HEK293 (cell line): ENCODE data around the gene NFIC.
A peak's percentile ranks its signal among the peaks of the same experiment; 100 is the strongest.

Source experiments
- CTCF ChIA-PET: fragments of 350-600 bp; formaldehyde crosslinking; extraction: SDS; loops from one replicate; lab custom pipeline; 2021; ENCODE audit warnings: antibody characterized with exemption; lab: Yijun Ruan, JAX
- POLR2A ChIA-PET: fragments of 300-600 bp; formaldehyde crosslinking; extraction: SDS; loops from one replicate; lab custom pipeline; 2020; ENCODE audit warnings: antibody characterized with exemption, inconsistent platforms; lab: Yijun Ruan, JAX
- H3K27ac ChIP-seq: fragments of 200-500 bp; sonication (Bioruptor generic); 2 replicates; pipeline ENCODE4 v1.5.1; 2014; ENCODE audit warnings: low read depth, low read length, control low read depth, inconsistent platforms; ENCODE audit errors: extremely low read depth
- H3K36me3 ChIP-seq, 2 experiments: fragments of 200-500 bp in 1 of 2; sonication (Bioruptor generic) in 1 of 2; 1 replicate in 1 of 2; 2 replicates in 1 of 2; pipeline ENCODE4 v1.5.1; 2014 to 2017; ENCODE audit warnings: inconsistent platforms in 2 of 2, low read length in 2 of 2; ENCODE audit not compliant: control insufficient read depth in 2 of 2, insufficient read depth in 1 of 2
- H3K4me1 ChIP-seq: fragments of 200-500 bp; sonication (Bioruptor generic); 2 replicates; pipeline ENCODE4 v1.5.1; 2014; ENCODE audit warnings: mild to moderate bottlenecking, low read length, inconsistent platforms; ENCODE audit not compliant: control insufficient read depth, insufficient read depth
- H3K4me3 ChIP-seq: 2 replicates; pipeline ENCODE4 v1.5.1; 2011; ENCODE audit warnings: low read depth, mild to moderate bottlenecking, control low read depth, low read length, moderate library complexity
- H3K9me3 ChIP-seq: fragments of 200-500 bp; sonication (Bioruptor generic); 2 replicates; pipeline ENCODE4 v1.5.1; 2014; ENCODE audit warnings: low read depth, low read length, inconsistent platforms; ENCODE audit not compliant: control insufficient read depth, insufficient read depth
- BCL11A ChIP-seq: fragments of 450-650 bp; formaldehyde crosslinking; IDR thresholded peaks from 2 replicates; pipeline ENCODE4 v1.5.1; 2016; ENCODE audit warnings: low read depth, missing biosample characterization, missing genetic modification characterization
- EGR2 ChIP-seq: fragments of 450-650 bp; formaldehyde crosslinking; IDR thresholded peaks from 2 replicates; pipeline ENCODE4 v1.5.1; 2016; ENCODE audit warnings: low read depth, missing biosample characterization, missing genetic modification characterization
- GLIS1 ChIP-seq: fragments of 450-650 bp; formaldehyde crosslinking; IDR thresholded peaks from 2 replicates; pipeline ENCODE4 v1.5.1; 2016; ENCODE audit warnings: missing biosample characterization, missing genetic modification characterization
- HOXA7 ChIP-seq: sonication (generic); formaldehyde crosslinking; IDR thresholded peaks from 2 replicates; pipeline ENCODE4 v1.8.1; 2022; ENCODE audit warnings: missing genetic modification reagents, borderline replicate concordance
- INSM2 ChIP-seq: fragments of 450-650 bp; formaldehyde crosslinking; IDR thresholded peaks from 2 replicates; pipeline ENCODE4 v1.5.1; 2016; ENCODE audit warnings: missing biosample characterization, missing genetic modification characterization
- KLF1 ChIP-seq: fragments of 450-650 bp; formaldehyde crosslinking; IDR thresholded peaks from 2 replicates; pipeline ENCODE4 v1.5.1; 2016; ENCODE audit warnings: missing biosample characterization, missing genetic modification characterization
- KLF16 ChIP-seq: fragments of 450-650 bp; formaldehyde crosslinking; IDR thresholded peaks from 2 replicates; pipeline ENCODE4 v1.5.1; 2017; ENCODE audit warnings: missing biosample characterization, missing genetic modification characterization
- KLF8 ChIP-seq: fragments of 450-650 bp; formaldehyde crosslinking; IDR thresholded peaks from 2 replicates; pipeline ENCODE4 v1.5.1; 2016; ENCODE audit warnings: missing biosample characterization, missing genetic modification characterization
- PRDM10 ChIP-seq: fragments of 450-650 bp; formaldehyde crosslinking; IDR thresholded peaks from 2 replicates; pipeline ENCODE4 v1.5.1; 2016; ENCODE audit warnings: missing biosample characterization, missing genetic modification characterization
- SP2 ChIP-seq: fragments of 450-650 bp; formaldehyde crosslinking; IDR thresholded peaks from 2 replicates; pipeline ENCODE4 v1.5.1; 2016; ENCODE audit warnings: missing biosample characterization, missing genetic modification characterization
- ZBTB26 ChIP-seq: fragments of 450-650 bp; formaldehyde crosslinking; optimal IDR thresholded peaks from 2 replicates; pipeline ENCODE3; 2016; ENCODE audit warnings: missing biosample characterization, mild to moderate bottlenecking, missing genetic modification characterization
- ZBTB8A ChIP-seq: fragments of 450-650 bp; formaldehyde crosslinking; IDR thresholded peaks from 2 replicates; pipeline ENCODE4 v1.5.1; 2016; ENCODE audit warnings: missing biosample characterization, missing genetic modification characterization
- ZFHX2 ChIP-seq: fragments of 450-650 bp; formaldehyde crosslinking; conservative IDR thresholded peaks from 2 replicates; pipeline ENCODE4 v1.5.1; 2016; ENCODE audit warnings: missing biosample characterization, missing genetic modification characterization
- ZIC2 ChIP-seq: fragments of 450-650 bp; formaldehyde crosslinking; IDR thresholded peaks from 2 replicates; pipeline ENCODE4 v1.5.1; 2016; ENCODE audit warnings: missing biosample characterization, missing genetic modification characterization
- ZNF114 ChIP-seq: fragments of 450-650 bp; formaldehyde crosslinking; IDR thresholded peaks from 2 replicates; pipeline ENCODE4 v1.5.0; 2017; ENCODE audit warnings: missing biosample characterization, missing genetic modification characterization
- ZNF2 ChIP-seq: fragments of 450-650 bp; formaldehyde crosslinking; IDR thresholded peaks from 2 replicates; pipeline ENCODE4 v1.5.1; 2016; ENCODE audit warnings: missing biosample characterization, missing genetic modification characterization
- ZNF341 ChIP-seq: fragments of 450-650 bp; formaldehyde crosslinking; IDR thresholded peaks from 2 replicates; pipeline ENCODE4; 2016; ENCODE audit warnings: low read depth, missing biosample characterization, missing genetic modification characterization
- ZNF548 ChIP-seq: fragments of 450-650 bp; formaldehyde crosslinking; IDR thresholded peaks from 2 replicates; pipeline ENCODE4 v1.5.1; 2016; ENCODE audit warnings: missing biosample characterization, missing genetic modification characterization
- ZNF560 ChIP-seq: fragments of 450-650 bp; formaldehyde crosslinking; IDR thresholded peaks from 2 replicates; pipeline ENCODE4 v1.5.1; 2017; ENCODE audit warnings: missing biosample characterization, missing genetic modification characterization, borderline replicate concordance

Gene NFIC

GRCh38 chr19:3459089-3459881, 92.9 kb downstream of the NFIC start:
- ChIA-PET POLR2A (no interaction called here), CTCF (interaction anchor here (0.5 to 0.8 kb wide), 2 partner anchors 14 to 25 kb away, joined by 3 read pairs; no protein-coding TSS in a partner anchor)
- H3K36me3 ChIP-seq, result peaks cover 0 to 15% of the 10 kb centered on the region in 2 experiments; a peak in 2 of 3 replicates
- no peak overlapping the region for H3K4me3 ChIP-seq
- H3K4me1 ChIP-seq, result peaks cover 8% of the 10 kb centered on the region
- 0 out of 2 replicates have a peak, but pooled peaks have one; percentile 32 for TF ChIP-seq GLIS1 (tag by site-specific recombination)
- peak; percentile 71 for TF ChIP-seq ZNF341
- TF ChIP-seq SP2 (tag by site-specific recombination), result peak; percentile 40
- TF ChIP-seq ZNF114 (tag by site-specific recombination), result no peak
- TF ChIP-seq ZNF2 (tag by site-specific recombination), result no peak
- TF ChIP-seq ZBTB8A, result no peak
- TF ChIP-seq BCL11A, result peak; percentile 50; the same call in 1 of the 2 replicates
- TF ChIP-seq ZNF560, result no peak
- TF ChIP-seq ZNF548 (tag by site-specific recombination), result no peak
- TF ChIP-seq EGR2 (tag by site-specific recombination), result peak; percentile 68; the same call in 1 of the 2 replicates
- TF ChIP-seq KLF8 (tag by site-specific recombination), result peak; percentile 18; the same call in 1 of the 2 replicates
- TF ChIP-seq KLF16 (tag by site-specific recombination), result no peak
- TF ChIP-seq KLF1 (tag by site-specific recombination), result peak; percentile 75
- TF ChIP-seq HOXA7 (CRISPR knock-in tag), result no peak
- 0 out of 2 replicates have a peak, but pooled peaks have one; percentile 25 for TF ChIP-seq PRDM10 (tag by site-specific recombination)
- no peak for TF ChIP-seq INSM2 (tag by site-specific recombination)
- no peak for TF ChIP-seq ZBTB26 (tag by site-specific recombination)
- TF ChIP-seq ZIC2 (tag by site-specific recombination), result 0 out of 2 replicates have a peak, but pooled peaks have one; percentile 15
- TF ChIP-seq ZFHX2 (tag by site-specific recombination), result peak; percentile 63
- no peak overlapping the region for H3K27ac ChIP-seq
- no peaks in the 10 kb centered on the region for H3K9me3 ChIP-seq
